H1 (cell line): ENCODE measurements around the gene CRACDL. TPM values are rescaled to one million over a fixed set of nuclear protein-coding genes. Genes with fewer than 3 reads are reported as not detected.

Source experiments
- CTCF ChIA-PET: fragments of 300-600 bp; sonication (Branson Sonifier 250); formaldehyde crosslinking; loops from one replicate; lab custom pipeline; 2021; ENCODE audit not compliant: partially characterized antibody; lab: Charles Lee
- POLR2A ChIA-PET: fragments of 300-600 bp; sonication (Branson Sonifier 250); formaldehyde crosslinking; loops from one replicate; lab custom pipeline; 2021; ENCODE audit warnings: inconsistent platforms; ENCODE audit not compliant: partially characterized antibody; lab: Charles Lee
- DNase-seq, 2 experiments: peaks; one replicate each; pipeline versions ENCODE4 v3.0.0 to v3.0.0-alpha.2; 2010 to 2022; ENCODE audit warnings: low spot score in 2 of 2, low read depth in 1 of 2, mixed read lengths in 1 of 2
- FAIRE-seq: peaks from 2 replicates; lab custom pipeline; 2011; peaks lifted over from hg19 to GRCh38; lab: Jason Lieb, UNC
- H2AFZ ChIP-seq: 2 replicates; pipeline ENCODE4 v1.8.1; 2012; ENCODE audit warnings: low read length, inconsistent platforms
- H2AK5ac ChIP-seq: 2 replicates; pipeline ENCODE4 v1.6.1; 2013; ENCODE audit warnings: low read depth, low read length
- H2BK120ac ChIP-seq: replicated peaks from 2 replicates; pipeline ENCODE3; 2013; ENCODE audit warnings: low read depth, low read length, inconsistent platforms
- H2BK12ac ChIP-seq: 2 replicates; pipeline ENCODE4 v1.6.1; 2013; ENCODE audit warnings: low read depth, low read length
- H2BK15ac ChIP-seq: 2 replicates; pipeline ENCODE4 v1.6.1; 2013; ENCODE audit warnings: low read length
- H2BK20ac ChIP-seq: 2 replicates; pipeline ENCODE4 v1.6.1; 2013; ENCODE audit warnings: low read length
- H2BK5ac ChIP-seq: 2 replicates; pipeline ENCODE4 v1.6.1; 2013; ENCODE audit warnings: low read depth, low read length
- H3K14ac ChIP-seq: 2 replicates; pipeline ENCODE4 v1.6.1; 2013; ENCODE audit warnings: inconsistent platforms; ENCODE audit not compliant: insufficient read length
- H3K18ac ChIP-seq: 2 replicates; pipeline ENCODE4 v1.6.1; 2013; ENCODE audit warnings: low read length; ENCODE audit errors: extremely low read depth
- H3K23ac ChIP-seq: 2 replicates; pipeline ENCODE4 v1.6.1; 2013; ENCODE audit warnings: inconsistent platforms; ENCODE audit not compliant: insufficient read length
- H3K23me2 ChIP-seq: 2 replicates; pipeline ENCODE4 v1.6.1; 2013; ENCODE audit warnings: low read depth, low read length
- H3K27ac ChIP-seq: 2 replicates; pipeline ENCODE4 v1.6.1; 2011; ENCODE audit warnings: low read depth, low read length, inconsistent platforms
- H3K27me3 ChIP-seq, 4 experiments: replicated peaks in 1 of 4; 1 replicate in 1 of 4; 2 replicates in 3 of 4; pipeline versions ENCODE4 v1.6.1 to v1.8.1; 2011 to 2013; ENCODE audit warnings: low read length in 3 of 4, mild to moderate bottlenecking in 3 of 4, inconsistent platforms in 2 of 4, mixed read lengths in 2 of 4, moderate library complexity in 1 of 4; ENCODE audit not compliant: control insufficient read depth in 3 of 4, insufficient read depth in 3 of 4; ENCODE audit errors: extremely low read depth in 1 of 4
- H3K36me3 ChIP-seq, 4 experiments: 2 replicates each; pipeline versions ENCODE4 v1.6.1 to v1.8.1; 2011 to 2013; ENCODE audit warnings: mild to moderate bottlenecking in 4 of 4, low read length in 3 of 4, moderate library complexity in 2 of 4, control low read depth in 1 of 4, inconsistent platforms in 1 of 4; ENCODE audit not compliant: insufficient read depth in 4 of 4, control insufficient read depth in 2 of 4
- H3K4ac ChIP-seq: replicated peaks from 2 replicates; pipeline ENCODE3; 2013; ENCODE audit warnings: low read length, low read depth, mixed read lengths, inconsistent platforms; ENCODE audit not compliant: insufficient read length
- H3K4me1 ChIP-seq, 4 experiments: replicated peaks in 1 of 4; 1 replicate in 1 of 4; 2 replicates in 3 of 4; pipeline versions ENCODE4 v1.6.1 to v1.8.1; 2011 to 2013; ENCODE audit warnings: low read length in 3 of 4, inconsistent platforms in 2 of 4, mixed read lengths in 1 of 4; ENCODE audit not compliant: insufficient read depth in 4 of 4, control insufficient read depth in 3 of 4
- H3K4me2 ChIP-seq, 2 experiments: 2 replicates each; pipeline versions ENCODE4 v1.6.1 to v1.8.1; 2011 to 2013; ENCODE audit warnings: low read depth in 2 of 2, low read length in 2 of 2, control low read depth in 1 of 2, inconsistent platforms in 1 of 2, mild to moderate bottlenecking in 1 of 2; ENCODE audit not compliant: insufficient read depth in 1 of 2
- H3K4me3 ChIP-seq, 4 experiments: fragments of 200-600, 300-600 bp in 1 of 4; sonication (generic), shearing (Covaris generic), sonication (Bioruptor Twin) in 1 of 4; 2 replicates each; pipeline versions ENCODE4 v1.5.1 to v1.8.1; 2011 to 2016; ENCODE audit warnings: low read length in 4 of 4, low read depth in 3 of 4, control low read depth in 2 of 4, inconsistent platforms in 2 of 4, mild to moderate bottlenecking in 2 of 4, mixed read lengths in 1 of 4, moderate library complexity in 1 of 4; ENCODE audit not compliant: insufficient read depth in 2 of 4; ENCODE audit errors: extremely low read depth in 1 of 4
- H3K56ac ChIP-seq: replicated peaks from 2 replicates; pipeline ENCODE3; 2013; ENCODE audit warnings: low read depth, mild to moderate bottlenecking, mixed read lengths, low read length, inconsistent platforms; ENCODE audit not compliant: insufficient read length
- H3K79me1 ChIP-seq: 2 replicates; pipeline ENCODE4 v1.6.1; 2013; ENCODE audit warnings: low read depth, low read length, control low read depth
- H3K79me2 ChIP-seq, 2 experiments: 2 replicates each; pipeline versions ENCODE4 v1.6.1 to v1.8.1; 2012 to 2013; ENCODE audit warnings: low read length in 2 of 2, mild to moderate bottlenecking in 2 of 2, inconsistent platforms in 1 of 2; ENCODE audit not compliant: insufficient read depth in 2 of 2, control insufficient read depth in 1 of 2
- H3K9ac ChIP-seq, 4 experiments: replicated peaks in 1 of 4; 1 replicate in 1 of 4; 2 replicates in 3 of 4; pipeline versions ENCODE4 v1.6.1 to v1.8.1; 2011 to 2013; ENCODE audit warnings: low read depth in 3 of 4, low read length in 3 of 4, control low read depth in 2 of 4, mild to moderate bottlenecking in 2 of 4, moderate library complexity in 2 of 4, inconsistent platforms in 1 of 4; ENCODE audit errors: extremely low read depth in 1 of 4
- H3K9me3 ChIP-seq, 2 experiments: 2 replicates each; pipeline versions ENCODE4 v1.6.1 to v1.8.1; 2012 to 2013; ENCODE audit warnings: mild to moderate bottlenecking in 2 of 2, moderate library complexity in 2 of 2, control low read depth in 1 of 2, inconsistent platforms in 1 of 2, low read depth in 1 of 2, low read length in 1 of 2, mixed read lengths in 1 of 2; ENCODE audit not compliant: insufficient read depth in 2 of 2
- H4K20me1 ChIP-seq, 2 experiments: replicated peaks in 1 of 2; 2 replicates each; pipeline versions ENCODE3 to v1.8.1; 2011 to 2013; ENCODE audit warnings: inconsistent platforms in 2 of 2, low read length in 2 of 2, mild to moderate bottlenecking in 1 of 2; ENCODE audit not compliant: insufficient read depth in 2 of 2, control insufficient read depth in 1 of 2
- H4K5ac ChIP-seq: 2 replicates; pipeline ENCODE4 v1.6.1; 2013; ENCODE audit warnings: low read length, low read depth, mixed read lengths, inconsistent platforms; ENCODE audit not compliant: insufficient read length
- H4K8ac ChIP-seq: 2 replicates; pipeline ENCODE4 v1.8.0; 2013; ENCODE audit warnings: mild to moderate bottlenecking, moderate library complexity, low read length, inconsistent platforms; ENCODE audit not compliant: insufficient read depth; ENCODE audit errors: extremely low read depth
- H4K91ac ChIP-seq: replicated peaks from 2 replicates; pipeline ENCODE3; 2013; ENCODE audit warnings: low read length, mixed read lengths, inconsistent platforms; ENCODE audit not compliant: insufficient read length
- TAF1 ChIP-seq: IDR thresholded peaks from 2 replicates; pipeline ENCODE4 v1.6.1; 2011; ENCODE audit warnings: mild to moderate bottlenecking, low read depth, low read length
- WGBS, 2 experiments: shearing (Covaris generic) in 1 of 2; methylation state at CpG; one replicate each; pipeline versions ENCODE4 v1.1.6 to v1.1.7; 2013 to 2015; ENCODE audit warnings: low lambda C conversion rate in 2 of 2, mixed read lengths in 2 of 2, inconsistent platforms in 1 of 2, low coverage in 1 of 2, missing lambda C conversion rate in 1 of 2; ENCODE audit not compliant: insufficient replicate concordance in 2 of 2, insufficient coverage in 1 of 2, insufficient read length in 1 of 2; ENCODE audit errors: extremely low coverage in 1 of 2, missing lambda C conversion rate in 1 of 2; 5-methylcytosine and 5-hydroxymethylcytosine counted together
- polyA plus RNA-seq, 7 experiments: library from polyadenylated mRNA; depleted of rRNA in 3 of 7; stranded (reverse) in 5 of 7; unstranded in 2 of 7; fragments of >200 nt in 5 of 7; fragments of 200-250 nt in 2 of 7; gene quantifications; 1 replicate in 5 of 7; 2 replicates in 1 of 7; 4 replicates in 1 of 7; pipeline versions ENCODE4 v1.2.1 to v1.2.3, GENCODE V29; 2011 to 2013; ENCODE audit warnings: missing spikeins in 2 of 7, mixed read lengths in 2 of 7
- total RNA-seq: library from RNA; stranded (reverse); fragmentation: NEBNext Ultra II Directional; extraction: Animal tissue kit (Norgen Biotek cat#: 25700); gene quantifications from 2 replicates; pipeline ENCODE4 v1.2.1, GENCODE V29; 2021

CRACDL gene
- total and polyA plus RNA-seq, 2 of the 8 experiments (the other 6 are each of a cell fraction or from before 2014, with no cell fraction given) = 0.07 to 0.38 TPM

- H3K4me2 ChIP-seq = no peak overlapping the region
- no peak overlapping the region for H2BK12ac ChIP-seq
- H2BK120ac ChIP-seq = no peak overlapping the region
- H3K9ac ChIP-seq = no peak overlapping the region
- no peak overlapping the region for H3K18ac ChIP-seq
- H3K23ac ChIP-seq = no peak overlapping the region
- no peaks in the 10 kb centered on the region for H4K20me1 ChIP-seq
- no peak overlapping the region for H2AFZ ChIP-seq
- H3K23me2 ChIP-seq = peaks cover 5% of the 10 kb centered on the region; the same call in 1 of the 2 replicates
- H3K14ac ChIP-seq = no peak overlapping the region
- TF ChIP-seq TAF1 = no peak
- H3K9me3 ChIP-seq = peaks cover 0 to 8% of the 10 kb centered on the region in 2 experiments; a peak in 3 of 4 replicates
- no peak overlapping the region for H2BK20ac ChIP-seq
- H3K27me3 ChIP-seq = peaks cover 13 to 36% (median 27%) of the 10 kb centered on the region in 4 experiments
- H4K5ac ChIP-seq = no peak overlapping the region
- no peak overlapping the region for H3K4me3 ChIP-seq
- H2AK5ac ChIP-seq = no peak overlapping the region
- no peaks in the 10 kb centered on the region for H3K4me1 ChIP-seq
- no peak overlapping the region for H3K56ac ChIP-seq
- peaks cover 0 to 8% (median 0%) of the 10 kb centered on the region in 4 experiments; a peak in 2 of 8 replicates for H3K36me3 ChIP-seq
- no peak for DNase-seq
- no peak overlapping the region for H4K91ac ChIP-seq
- no peak overlapping the region for H2BK5ac ChIP-seq
- FAIRE-seq = no peak
- CTCF ChIA-PET = interaction anchor here (0.8 kb wide), 1 partner anchor 798 kb away, joined by 3 read pairs; no protein-coding TSS in a partner anchor
- POLR2A ChIA-PET = interaction anchor here (0.7 kb wide), 1 partner anchor 330 kb away, joined by 3 read pairs; no protein-coding TSS in a partner anchor
- H4K8ac ChIP-seq = no peak overlapping the region
- H3K4ac ChIP-seq = no peak overlapping the region
- 96% methylated on average over 3 of the region's 3 CpGs; no CpG with 5 or more reads in 1 of the 2 experiments for WGBS, 2 experiments
- H3K79me2 ChIP-seq = no peaks in the 10 kb centered on the region
- H2BK15ac ChIP-seq = no peak overlapping the region
- H3K79me1 ChIP-seq = no peaks in the 10 kb centered on the region
- no peak overlapping the region for H3K27ac ChIP-seq
These were observed 111.0 kb downstream of the CRACDL start for GRCh38 chr2:98825020-98825350.
